Pons (tissue), 1 donor: ENCODE data around the gene NUP155.
"Not testable (repeated sequence)": the region's sequence is repeated elsewhere in the genome, so short reads cannot be mapped to it uniquely, and the experiment has no call there.

ENCODE experiments used
- DNase-seq: peaks from one replicate; pipeline ENCODE4 v3.0.0-alpha.2; 2016; ENCODE audit warnings: low spot score

The NUP155 gene

DNA sequence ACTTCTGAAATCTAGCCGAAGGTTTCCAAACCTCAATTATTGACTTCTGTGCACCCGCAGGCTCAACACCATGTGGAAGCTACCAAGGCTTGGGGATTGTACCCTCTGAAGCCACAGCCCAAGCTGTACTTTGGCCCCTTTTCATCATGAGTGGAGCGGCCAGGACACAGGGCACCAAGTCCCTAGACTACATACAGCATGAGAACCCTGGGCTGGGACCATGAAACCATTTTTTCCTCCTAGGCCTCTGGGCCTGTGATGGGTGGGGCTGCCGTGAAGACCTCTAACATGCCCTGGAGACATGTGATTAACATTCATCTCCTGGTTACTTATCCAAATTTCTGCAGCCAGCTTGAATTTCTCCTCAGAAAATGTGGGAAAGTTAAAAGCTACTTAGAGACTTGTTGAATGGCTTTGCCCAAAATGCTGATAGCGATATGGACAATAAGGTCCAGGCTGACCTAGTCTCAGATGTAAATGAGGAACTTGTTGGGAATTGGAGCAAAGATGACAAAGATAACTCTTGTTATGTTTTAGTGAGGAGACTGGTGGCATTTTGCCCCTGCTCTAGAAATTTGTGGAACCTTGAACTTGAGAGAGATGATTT lies 87.6 kb downstream of the NUP155 start:
- DNase-seq = no peak

DNA sequence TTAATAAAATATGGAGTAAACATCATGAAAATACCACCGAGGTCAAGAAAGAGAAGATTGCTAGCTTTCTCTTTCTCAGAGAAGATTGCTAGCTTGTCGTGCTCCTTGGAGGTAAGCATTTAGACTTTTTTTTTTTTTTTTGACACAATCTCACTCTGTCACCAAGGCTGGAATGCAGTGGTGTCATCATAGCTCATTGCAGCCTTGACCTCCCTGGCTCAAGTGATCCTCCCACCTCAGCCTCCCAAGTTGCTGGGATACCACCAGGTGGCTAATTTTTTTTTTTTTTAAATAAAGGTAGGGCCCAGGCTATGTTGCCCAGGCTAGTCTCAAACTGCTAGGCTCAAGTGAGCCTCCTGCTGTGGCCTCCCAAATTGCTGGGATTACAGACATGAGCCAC lies 95.4 kb downstream of the NUP155 start:
- DNase-seq = no peak

DNA sequence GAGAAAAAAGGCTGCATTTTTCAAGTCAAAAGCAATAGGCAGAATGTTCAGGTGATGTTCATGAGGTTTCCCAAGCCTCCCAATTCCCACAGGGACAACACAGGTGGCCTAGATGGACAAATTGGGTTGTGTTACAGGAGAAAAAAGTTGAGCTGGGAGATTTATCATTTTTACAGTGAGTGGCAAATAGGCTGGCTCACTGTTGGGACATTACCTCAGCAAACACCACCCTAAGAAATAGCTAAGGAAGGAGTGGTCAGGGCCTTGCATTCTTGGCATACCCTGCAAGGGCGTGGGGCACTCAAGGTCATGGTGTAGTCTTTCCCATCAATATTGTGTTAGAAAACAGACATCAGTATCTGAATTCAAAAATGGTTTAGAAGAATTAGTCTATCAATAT lies 98.4 kb downstream of the NUP155 start:
- DNase-seq = no peak

DNA sequence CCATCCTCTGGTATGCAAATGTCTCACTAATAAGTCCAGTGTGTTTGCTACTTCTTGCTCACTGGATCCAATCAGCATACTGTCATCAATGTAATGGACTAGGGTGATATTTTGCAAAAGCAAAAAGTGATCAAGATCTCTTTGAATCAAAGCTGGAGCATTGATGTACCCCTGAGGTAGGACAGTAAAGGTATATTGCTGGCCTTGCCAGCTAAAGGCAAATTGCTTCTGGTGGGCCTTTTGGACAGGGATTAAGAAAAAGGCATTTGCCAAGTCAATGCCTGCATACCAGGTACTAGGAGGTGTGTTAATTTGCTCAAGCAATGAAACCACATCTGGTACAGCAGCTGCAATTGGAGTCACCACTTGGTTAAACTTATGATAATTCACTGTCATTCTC lies 102.8 kb downstream of the NUP155 start:
- not testable (repeated sequence) for DNase-seq

DNA sequence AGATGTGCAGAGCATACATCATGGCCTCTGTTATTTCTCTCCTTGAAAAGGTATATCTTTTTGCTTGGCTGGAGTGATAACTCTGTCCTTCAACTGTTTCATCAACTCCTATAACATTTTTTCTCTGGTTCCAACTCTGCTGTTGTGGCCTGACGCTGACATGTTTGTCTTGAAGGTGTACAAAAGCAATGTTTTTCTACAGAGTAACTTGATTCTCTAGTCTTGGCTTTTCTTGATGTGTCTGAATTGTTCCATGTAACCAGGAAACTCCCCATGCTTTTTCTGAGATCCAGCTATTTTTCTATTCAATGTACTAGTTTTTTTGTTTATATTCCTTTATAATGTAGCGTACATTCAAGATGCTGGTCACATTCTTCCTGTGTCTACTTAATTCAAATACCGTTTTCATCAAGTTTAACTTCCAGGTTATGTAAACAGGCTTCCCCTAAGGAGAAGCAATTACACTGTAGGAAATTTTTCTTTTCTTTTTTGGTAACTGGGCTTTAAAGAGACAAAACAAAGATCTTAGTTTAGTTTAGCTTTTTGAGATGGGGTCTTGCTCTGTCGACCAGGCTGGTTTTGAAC lies 115.0 kb downstream of the NUP155 start:
- no peak for DNase-seq

DNA sequence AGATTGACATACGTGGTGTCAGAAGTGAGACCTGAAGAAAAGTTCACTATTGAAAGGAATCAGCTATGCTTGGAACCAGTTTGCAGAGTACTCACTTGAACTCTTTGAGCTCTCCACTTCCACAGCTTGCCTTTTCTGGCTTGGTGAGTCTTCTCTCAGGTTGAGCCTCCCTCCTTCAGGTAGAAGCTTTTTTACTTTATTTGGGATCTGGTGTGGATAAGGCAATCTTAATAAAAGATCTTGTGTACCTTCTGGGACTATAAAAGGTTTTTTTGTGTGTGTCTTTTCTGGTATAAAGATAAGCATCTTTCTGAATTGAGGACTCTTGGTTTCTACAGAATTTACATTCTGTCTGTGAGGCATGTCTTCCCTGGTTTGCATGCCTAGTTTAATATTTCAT lies 116.3 kb downstream of the NUP155 start:
- no peak for DNase-seq

DNA sequence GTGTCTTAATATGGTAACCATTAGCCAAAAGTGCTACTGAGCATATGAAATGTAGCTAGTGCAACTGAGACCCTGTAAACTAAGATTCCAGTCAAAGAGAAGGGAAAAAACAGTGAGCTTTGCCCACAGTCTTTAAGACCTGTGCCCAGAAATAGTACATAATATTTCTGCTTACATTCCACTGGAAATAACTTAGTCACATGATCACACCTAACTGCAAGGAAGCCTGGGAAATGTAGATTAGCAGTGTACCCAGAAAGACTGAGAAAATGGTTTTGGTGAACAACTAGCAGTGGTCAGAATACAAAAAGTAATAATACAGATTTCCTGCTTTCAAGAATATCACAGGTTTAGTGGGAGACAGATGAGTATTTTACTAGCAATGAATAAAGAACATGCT lies 119.2 kb downstream of the NUP155 start:
- DNase-seq = no peak

DNA sequence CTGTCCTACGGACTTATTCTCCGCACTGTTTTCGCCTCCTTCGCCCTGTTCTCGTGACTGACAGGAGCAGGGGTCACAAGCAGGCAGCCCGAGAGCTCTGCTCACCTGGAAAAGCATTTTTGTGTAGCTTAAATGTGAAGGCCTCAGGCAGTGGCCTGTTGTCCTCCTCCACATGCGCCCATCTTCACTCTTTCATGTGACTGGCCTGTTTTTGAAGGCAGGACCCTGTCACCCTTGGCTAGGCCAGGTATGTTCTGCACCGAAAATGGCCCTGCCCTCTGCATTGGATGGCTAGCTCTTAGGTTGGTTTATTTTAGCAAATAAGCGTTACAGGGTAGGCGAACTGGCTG lies 121.1 kb downstream of the NUP155 start:
- DNase-seq = peak; percentile 5

DNA sequence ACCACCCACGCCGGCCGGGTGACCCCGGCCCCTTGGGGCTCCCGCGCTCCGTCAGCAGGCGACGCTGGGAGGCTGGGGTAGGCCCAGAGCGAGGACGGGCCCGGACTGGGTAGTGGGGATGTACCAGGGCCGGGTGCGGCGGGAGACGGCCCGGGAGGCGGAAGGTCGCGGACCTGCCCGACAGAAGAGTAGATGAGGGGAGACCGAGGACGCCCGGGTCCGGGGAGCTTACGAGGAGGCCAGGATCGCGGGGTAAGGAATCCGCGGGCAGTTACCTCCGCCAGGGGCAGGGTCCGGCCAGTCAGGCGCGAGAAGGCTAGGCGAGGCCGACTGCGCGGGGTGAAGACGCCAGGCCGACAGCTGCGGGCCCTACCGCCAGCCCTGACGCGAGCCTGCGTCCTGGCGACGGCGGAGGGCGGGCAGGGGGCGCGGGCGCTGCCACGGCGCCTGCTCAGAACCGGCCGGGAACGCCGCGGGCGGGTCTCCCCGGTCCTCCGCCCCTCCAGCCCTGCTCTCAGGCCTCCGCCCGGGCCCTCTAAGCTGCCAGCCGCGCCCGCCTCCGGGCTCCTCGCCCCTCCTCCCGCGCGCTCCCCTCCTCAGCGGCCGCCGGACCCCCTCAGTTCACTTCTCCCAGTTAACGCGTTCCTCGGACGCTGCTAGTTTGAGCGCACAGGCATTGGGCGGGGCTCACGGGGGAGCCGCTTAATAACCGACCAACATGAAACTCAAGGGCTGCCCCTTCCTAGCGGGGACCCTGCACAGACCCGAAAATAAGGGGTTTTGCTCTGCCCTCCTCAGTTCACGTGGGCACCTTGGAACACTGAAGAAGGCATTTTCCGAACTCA lies 121.7 kb downstream of the NUP155 start, which contains the start of gene CPLANE1:
Gene CPLANE1 (minus strand): TSS at position 407 of the 845 bp plus-strand sequence. CDS start 1,678 bp downstream, outside the sequence.
- peak; percentile 55 for DNase-seq

DNA sequence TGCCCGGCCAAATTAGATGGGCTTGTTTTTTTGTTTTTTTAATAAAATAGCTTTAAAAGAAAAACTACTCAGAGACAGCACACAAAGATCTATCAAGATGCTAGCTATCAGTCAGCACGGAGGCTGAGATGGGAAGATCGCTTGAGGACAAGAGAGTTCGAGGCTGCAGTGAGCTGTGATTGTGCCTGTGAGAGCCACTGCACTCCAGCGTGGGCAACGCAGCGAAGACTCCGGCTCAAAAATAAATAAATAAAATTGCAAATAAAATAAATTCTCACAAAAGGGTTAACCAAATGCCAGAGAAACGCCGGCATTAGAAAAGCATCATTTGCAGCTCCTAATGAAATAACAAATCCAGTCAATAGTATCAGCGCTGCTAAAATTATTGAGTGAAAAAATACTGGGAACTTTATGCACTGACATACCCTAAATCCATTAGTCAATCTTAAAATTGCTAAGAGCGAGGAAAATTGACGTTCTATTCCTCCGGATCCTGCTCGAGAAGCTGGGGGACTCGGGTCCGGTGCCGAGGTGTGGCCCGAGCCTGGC lies 122.4 kb downstream of the NUP155 start:
- DNase-seq = peak; percentile 2

DNA sequence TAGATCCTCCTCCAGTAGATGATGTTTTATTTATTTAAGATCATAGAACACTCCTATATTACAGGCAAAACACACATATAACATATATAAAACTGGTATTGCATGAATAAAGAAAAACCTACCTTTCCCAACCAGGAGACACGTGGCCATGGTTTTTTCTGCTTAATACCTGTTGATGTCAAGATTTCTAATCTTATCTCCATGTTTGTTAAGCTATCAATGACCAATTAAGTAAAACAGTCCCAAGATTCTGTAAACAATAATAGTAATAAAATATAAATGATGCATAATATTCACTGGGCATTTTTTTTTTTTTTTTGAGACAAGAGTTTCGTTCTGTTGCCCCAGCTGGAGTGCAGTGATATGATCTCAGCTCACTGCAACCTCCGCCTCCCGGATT lies 123.4 kb downstream of the NUP155 start:
- DNase-seq = no peak

DNA sequence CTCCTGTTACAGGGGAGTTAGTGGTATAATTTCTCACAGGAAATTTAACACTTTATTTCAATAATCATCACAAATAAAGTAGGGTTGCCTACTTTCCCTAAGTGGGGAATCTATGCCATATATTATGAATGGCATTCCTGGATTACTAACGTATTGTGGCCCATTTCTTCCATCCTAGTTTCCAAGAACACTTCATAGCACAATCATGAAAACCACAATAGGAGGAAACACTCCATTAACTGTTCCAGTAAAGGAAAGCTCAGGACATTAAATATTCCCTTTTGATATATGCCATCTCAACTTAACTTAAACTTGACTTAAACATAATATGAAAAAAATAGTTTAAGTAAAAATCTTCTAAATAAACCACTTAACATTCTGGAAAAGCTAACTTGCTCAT lies 123.9 kb downstream of the NUP155 start:
- no peak for DNase-seq
